Muscle layer of colon (tissue), 2 donors: ENCODE data around the gene DRAM2.
A peak's percentile ranks its signal among the peaks of the same experiment; 100 is the strongest.

Experiments used
- H3K27ac ChIP-seq: one replicate; pipeline ENCODE4 v1.7.0; 2013; ENCODE audit warnings: low read depth, mild to moderate bottlenecking, low read length, moderate library complexity
- H3K27me3 ChIP-seq, 2 donors: one replicate each; pipeline ENCODE4 v1.7.0; 2013; ENCODE audit warnings: low read length in 2 of 2, mild to moderate bottlenecking in 2 of 2; ENCODE audit not compliant: insufficient read depth in 2 of 2, control insufficient read depth in 1 of 2
- H3K36me3 ChIP-seq: one replicate; pipeline ENCODE4 v1.7.0; 2013; ENCODE audit warnings: mild to moderate bottlenecking, low read length; ENCODE audit not compliant: insufficient read depth
- H3K4me1 ChIP-seq: one replicate; pipeline ENCODE4 v1.7.0; 2013; ENCODE audit warnings: mild to moderate bottlenecking, low read length; ENCODE audit not compliant: insufficient read depth
- H3K4me3 ChIP-seq, 2 donors: one replicate each; pipeline ENCODE4 v1.7.0; 2013; ENCODE audit warnings: low read length in 2 of 2, low read depth in 1 of 2, mild to moderate bottlenecking in 1 of 2, moderate library complexity in 1 of 2
- H3K9ac ChIP-seq: one replicate; pipeline ENCODE4 v1.7.0; 2013; ENCODE audit warnings: low read length
- H3K9me3 ChIP-seq: one replicate; pipeline ENCODE4 v1.7.0; 2013; ENCODE audit warnings: mild to moderate bottlenecking, low read length
- donor health status: abdominal sarcoma.
- donor health status: Adenocarcinoma of cecum.

Gene DRAM2

GRCh38 chr1:111139956-111140679 is at the start of gene DRAM2, which contains the start of gene CEPT1:
Gene DRAM2, minus strand, starts transcription at chr1:111140093. Its CDS starts 8,539 bp downstream, at chr1:111131554.
Gene CEPT1, plus strand, starts transcription at chr1:111140223. Its CDS starts 7,492 bp downstream, at chr1:111147715.
- H3K27me3 ChIP-seq = no peaks in the 10 kb centered on the region
- no peaks in the 10 kb centered on the region for H3K9me3 ChIP-seq
- H3K4me3 ChIP-seq = peak within 1 kb of the TSS; percentile 78 to 95
- H3K9ac ChIP-seq = peak within 1 kb of the TSS; percentile 62
- peak within 1 kb of the TSS; percentile 93 for H3K27ac ChIP-seq
- peaks cover 2% of the 10 kb centered on the region for H3K36me3 ChIP-seq
- peaks cover 15% of the 10 kb centered on the region for H3K4me1 ChIP-seq

GRCh38 chr1:111184663-111185062 is 44.8 kb upstream of the DRAM2 start:
- Histone ChIP-seq H3K36me3 (peaks cover 39% of the 10 kb centered on the region), H3K4me1 (no peaks in the 10 kb centered on the region), H3K9me3 (no peaks in the 10 kb centered on the region)

GRCh38 chr1:111183308-111184069 is 43.6 kb upstream of the DRAM2 start:
- no peaks in the 10 kb centered on the region for H3K9me3 ChIP-seq
- no peak overlapping the region for H3K9ac ChIP-seq
- H3K27ac ChIP-seq = no peak overlapping the region
- H3K36me3 ChIP-seq = peaks cover 41% of the 10 kb centered on the region
- H3K4me3 ChIP-seq = no peak overlapping the region
- H3K4me1 ChIP-seq = no peaks in the 10 kb centered on the region
- H3K27me3 ChIP-seq = no peaks in the 10 kb centered on the region

More at GRCh38 chr1:111184663-111185062, 44.8 kb upstream of the DRAM2 start:
- H3K4me3 ChIP-seq = no peak overlapping the region
- H3K9ac ChIP-seq = no peak overlapping the region
- no peak overlapping the region for H3K27ac ChIP-seq
- no peaks in the 10 kb centered on the region for H3K27me3 ChIP-seq

- H3K27ac ChIP-seq = no peak overlapping the region
- H3K27me3 ChIP-seq = no peaks in the 10 kb centered on the region
- H3K36me3 ChIP-seq = peaks cover 42% of the 10 kb centered on the region
- no peak overlapping the region for H3K9ac ChIP-seq
- no peaks in the 10 kb centered on the region for H3K4me1 ChIP-seq
- H3K4me3 ChIP-seq = no peak overlapping the region
- H3K9me3 ChIP-seq = no peaks in the 10 kb centered on the region
Measured at GRCh38 chr1:111182052-111182451, 42.2 kb upstream of the DRAM2 start.

- Histone ChIP-seq H3K27ac (no peak overlapping the region), H3K27me3 (no peaks in the 10 kb centered on the region), H3K9me3 (no peaks in the 10 kb centered on the region), H3K9ac (no peak overlapping the region), H3K4me3 (no peak overlapping the region), H3K4me1 (no peaks in the 10 kb centered on the region), H3K36me3 (peaks cover 45% of the 10 kb centered on the region)
Measured at GRCh38 chr1:111179968-111180533, 40.2 kb upstream of the DRAM2 start.

GRCh38 chr1:111176678-111177077 is 36.8 kb upstream of the DRAM2 start:
- no peaks in the 10 kb centered on the region for H3K4me1 ChIP-seq
- H3K9ac ChIP-seq = no peak overlapping the region
- H3K27ac ChIP-seq = no peak overlapping the region
- H3K27me3 ChIP-seq = no peaks in the 10 kb centered on the region
- H3K36me3 ChIP-seq = peaks cover 45% of the 10 kb centered on the region
- H3K4me3 ChIP-seq = no peak overlapping the region
- H3K9me3 ChIP-seq = no peaks in the 10 kb centered on the region

GRCh38 chr1:111175349-111175748 is 35.5 kb upstream of the DRAM2 start:
- Histone ChIP-seq H3K9me3 (no peaks in the 10 kb centered on the region), H3K4me1 (no peaks in the 10 kb centered on the region), H3K4me3 (no peak overlapping the region), H3K36me3 (peaks cover 45% of the 10 kb centered on the region), H3K27me3 (no peaks in the 10 kb centered on the region), H3K9ac (no peak overlapping the region), H3K27ac (no peak overlapping the region)

GRCh38 chr1:111174070-111174469 is 34.2 kb upstream of the DRAM2 start:
- Histone ChIP-seq H3K4me3 (no peak overlapping the region), H3K9me3 (no peaks in the 10 kb centered on the region), H3K27ac (no peak overlapping the region), H3K36me3 (peaks cover 41% of the 10 kb centered on the region), H3K4me1 (no peaks in the 10 kb centered on the region), H3K9ac (no peak overlapping the region), H3K27me3 (no peaks in the 10 kb centered on the region)

- no peaks in the 10 kb centered on the region for H3K27me3 ChIP-seq
- H3K27ac ChIP-seq = no peak overlapping the region
- H3K4me1 ChIP-seq = no peaks in the 10 kb centered on the region
- H3K9ac ChIP-seq = no peak overlapping the region
- H3K4me3 ChIP-seq = no peak overlapping the region
- H3K9me3 ChIP-seq = no peaks in the 10 kb centered on the region
- peaks cover 31% of the 10 kb centered on the region for H3K36me3 ChIP-seq
Measured at GRCh38 chr1:111172463-111172862, 32.6 kb upstream of the DRAM2 start.

- no peak overlapping the region for H3K27ac ChIP-seq
- H3K27me3 ChIP-seq = no peaks in the 10 kb centered on the region
- H3K4me1 ChIP-seq = no peaks in the 10 kb centered on the region
- peaks cover 16% of the 10 kb centered on the region for H3K36me3 ChIP-seq
- no peak overlapping the region for H3K9ac ChIP-seq
- no peaks in the 10 kb centered on the region for H3K9me3 ChIP-seq
- no peak overlapping the region for H3K4me3 ChIP-seq
Measured at GRCh38 chr1:111164151-111164550, 24.3 kb upstream of the DRAM2 start.

GRCh38 chr1:111163363-111163762 is 23.5 kb upstream of the DRAM2 start:
- H3K27ac ChIP-seq = no peak overlapping the region
- H3K9me3 ChIP-seq = no peaks in the 10 kb centered on the region
- no peak overlapping the region for H3K4me3 ChIP-seq
- H3K9ac ChIP-seq = no peak overlapping the region
- no peaks in the 10 kb centered on the region for H3K27me3 ChIP-seq
- H3K36me3 ChIP-seq = peaks cover 16% of the 10 kb centered on the region
- no peaks in the 10 kb centered on the region for H3K4me1 ChIP-seq
